Fibroblast of lung (primary cell): ENCODE data around the gene DNAH17.

ENCODE experiments used
- CTCF ChIP-seq, 2 donors: IDR thresholded peaks in 1 of 2; conservative IDR thresholded peaks in 1 of 2; 1 replicate in 1 of 2; 2 replicates in 1 of 2; pipeline ENCODE4 v1.5.1; 2011 to 2012; ENCODE audit warnings: low read length in 2 of 2, control low read depth in 1 of 2, inconsistent platforms in 1 of 2, low read depth in 1 of 2, mild to moderate bottlenecking in 1 of 2
- EZH2 ChIP-seq: IDR thresholded peaks from 2 replicates; pipeline ENCODE4 v1.5.1; 2012; ENCODE audit warnings: low read length, control low read depth, mild to moderate bottlenecking; ENCODE audit errors: missing control alignments

DNA sequence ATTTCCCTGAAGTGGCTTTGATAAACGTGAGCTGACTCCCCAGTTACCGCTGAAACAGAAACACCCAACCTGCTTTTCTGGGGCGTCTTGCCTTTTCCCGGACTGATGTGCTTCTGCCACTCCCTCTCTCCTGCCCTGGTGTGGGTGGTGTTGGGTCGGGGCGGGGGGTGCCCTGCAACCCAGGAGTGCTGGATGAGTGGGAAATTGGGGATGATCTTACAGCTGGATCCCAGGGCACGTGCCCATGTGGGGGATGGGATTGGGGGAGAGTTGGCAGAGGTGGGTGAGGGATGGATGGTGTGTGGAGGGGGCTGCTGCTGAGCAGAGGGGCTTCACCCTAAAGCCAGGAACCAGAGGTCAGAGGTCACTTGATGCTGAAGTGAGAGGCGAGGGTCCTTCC is 170.3 kb downstream of the DNAH17 start:
- TF ChIP-seq CTCF (conservative IDR thresholded peaks at IDR 0.05 in 1 of 2, IDR thresholded peaks at IDR 0.05 in 1 of 2; ENCODE audit: low read depth in 1 of 2, low read length in 2 of 2) = no peak
- no peak for TF ChIP-seq EZH2
